Breast epithelium (tissue), 4 donors: Measurements from ENCODE around the gene MAP4K2. TPM values are rescaled to one million over a fixed set of nuclear protein-coding genes. Genes with fewer than 3 reads are reported as not detected.

ENCODE experiments used
- DNase-seq, 2 donors: peaks; one replicate each; pipeline ENCODE4 v3.0.0-alpha.2; 2019; ENCODE audit warnings: low spot score in 2 of 2
- H3K27ac ChIP-seq, 2 donors: fragments of 200-600 bp; sonication (generic) in 1 of 2; one replicate each; pipeline ENCODE4 v1.5.1; 2016 to 2019; ENCODE audit warnings: mild to moderate bottlenecking in 1 of 2
- H3K27me3 ChIP-seq, 2 donors: fragments of 200-600 bp; sonication (generic) in 1 of 2; one replicate each; pipeline versions ENCODE4 v1.5.1 to v1.6.0; 2017 to 2019; ENCODE audit warnings: control low read depth in 1 of 2, mild to moderate bottlenecking in 1 of 2
- H3K36me3 ChIP-seq: fragments of 200-600 bp; one replicate; pipeline ENCODE4 v1.5.1; 2019
- H3K4me1 ChIP-seq, 2 donors: fragments of 200-600 bp; sonication (generic); one replicate each; pipeline ENCODE4 v1.5.1; 2016 to 2019; ENCODE audit warnings: control low read depth in 1 of 2
- H3K4me3 ChIP-seq, 3 donors: fragments of 200-600 bp; sonication (generic); 1 replicate in 2 of 3; 2 replicates in 1 of 3; pipeline ENCODE4 v1.5.1; 2016 to 2019; ENCODE audit warnings: mild to moderate bottlenecking in 3 of 3, moderate library complexity in 2 of 3
- H3K9me3 ChIP-seq, 2 donors: fragments of 200-600 bp; sonication (generic) in 1 of 2; one replicate each; pipeline ENCODE4 v1.5.1; 2016 to 2019; ENCODE audit warnings: control low read depth in 1 of 2
- CTCF ChIP-seq, 3 donors: fragments of 450-650 bp; IDR thresholded peaks; one replicate each; pipeline ENCODE4 v1.5.1; 2016 to 2017; ENCODE audit warnings: antibody characterized with exemption in 3 of 3, mild to moderate bottlenecking in 3 of 3, moderate library complexity in 3 of 3
- POLR2A ChIP-seq: fragments of 450-650 bp; IDR thresholded peaks from one replicate; pipeline ENCODE4 v1.6.1; 2016; ENCODE audit warnings: antibody characterized with exemption, mild to moderate bottlenecking, moderate library complexity
- POLR2AphosphoS5 ChIP-seq, 3 donors: sonication (generic); formaldehyde crosslinking; IDR thresholded peaks; one replicate each; pipeline ENCODE4 v1.6.1; 2017; ENCODE audit warnings: antibody characterized with exemption in 3 of 3
- intact Hi-C: fragments of 100-400 bp; cut with DNase I; formaldehyde crosslinking; loops from one replicate; pipeline ENCODE4 v1.15.1; 2023; ENCODE audit warnings: low total_unique reads
- total RNA-seq, 3 donors: library from RNA; depleted of rRNA; stranded (reverse); fragments of >200 nt; gene quantifications; one replicate each; pipeline ENCODE4 v1.1.0, GENCODE V29; 2016

The MAP4K2 gene
- total RNA-seq, 3 donors from 2014 or later: 7.7 to 16.1 (median 14.0) TPM

GRCh38 chr11:64841592-64842365 lies 38.8 kb upstream of the MAP4K2 start:
- Histone ChIP-seq H3K27me3 (no peaks in the 10 kb centered on the region), H3K27ac (peak overlapping the region; percentile 94 to 96), H3K4me3 (peak overlapping the region in 2 of 3 donors; percentile 68 to 82), H3K36me3 (no peaks in the 10 kb centered on the region), H3K4me1 (peaks cover 0 to 10% of the 10 kb centered on the region in 2 donors), H3K9me3 (no peaks in the 10 kb centered on the region)
- intact Hi-C loops: no loop called here
- TF ChIP-seq POLR2AphosphoS5 (IDR thresholded peaks at IDR 0.05) (no peak), POLR2A (no peak), CTCF (IDR thresholded peaks at IDR 0.05) (no peak)
- peak in 1 of 2 donors; percentile 88 for DNase-seq

GRCh38 chr11:64839887-64840782 lies 37.1 kb upstream of the MAP4K2 start:
- TF ChIP-seq POLR2AphosphoS5 (IDR thresholded peaks at IDR 0.05) (no peak), POLR2A (no peak), CTCF (IDR thresholded peaks at IDR 0.05) (no peak)
- Histone ChIP-seq H3K36me3 (no peaks in the 10 kb centered on the region), H3K4me3 (no peak overlapping the region), H3K9me3 (no peaks in the 10 kb centered on the region), H3K27ac (peak overlapping the region; percentile 26 to 36), H3K4me1 (peaks cover 0 to 10% of the 10 kb centered on the region in 2 donors), H3K27me3 (no peaks in the 10 kb centered on the region)
- intact Hi-C loops: no loop called here
- no peak for DNase-seq

DNA sequence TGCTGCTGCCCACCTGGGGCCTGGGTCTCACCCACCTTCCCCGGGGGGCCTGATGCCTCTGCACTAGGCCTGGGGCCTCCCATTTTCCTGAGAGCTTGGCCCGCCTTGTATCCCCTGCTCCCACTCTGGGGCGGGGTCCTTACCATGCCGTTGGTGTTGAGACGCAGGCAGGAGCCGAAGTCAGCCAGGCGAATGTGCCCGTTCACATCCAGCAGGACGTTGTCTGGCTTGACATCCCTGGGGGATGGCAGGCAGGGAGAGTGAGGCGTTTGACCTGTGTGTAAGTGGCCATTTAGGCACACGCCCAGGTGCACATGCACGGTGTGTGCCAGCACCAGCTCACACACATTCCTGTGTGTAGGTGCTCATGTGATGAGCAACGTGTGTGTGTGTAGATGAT lies 36.3 kb upstream of the MAP4K2 start:
- Histone ChIP-seq H3K36me3 (no peaks in the 10 kb centered on the region), H3K27me3 (no peaks in the 10 kb centered on the region), H3K4me1 (peaks cover 0 to 14% of the 10 kb centered on the region in 2 donors), H3K9me3 (no peaks in the 10 kb centered on the region), H3K4me3 (no peak overlapping the region), H3K27ac (no peak overlapping the region)
- intact Hi-C loops: no loop called here
- TF ChIP-seq POLR2A: no peak
- TF ChIP-seq POLR2AphosphoS5 (IDR thresholded peaks at IDR 0.05): no peak
- no peak for TF ChIP-seq CTCF (IDR thresholded peaks at IDR 0.05)
- DNase-seq: no peak

- Histone ChIP-seq H3K4me3 (no peak overlapping the region), H3K36me3 (no peaks in the 10 kb centered on the region), H3K9me3 (no peaks in the 10 kb centered on the region), H3K27me3 (no peaks in the 10 kb centered on the region), H3K27ac (peak overlapping the region; percentile 16 to 40), H3K4me1 (peaks cover 0 to 14% of the 10 kb centered on the region in 2 donors)
- intact Hi-C loops: no loop called here
- TF ChIP-seq POLR2AphosphoS5 (IDR thresholded peaks at IDR 0.05) (no peak), CTCF (IDR thresholded peaks at IDR 0.05) (no peak), POLR2A (no peak)
- no peak for DNase-seq
These were observed 35.8 kb upstream of the MAP4K2 start for GRCh38 chr11:64838600-64839334.
